ENCODE measurements around the gene SIAE.
"Not testable (repeated sequence)": the region's sequence is repeated elsewhere in the genome, so short reads cannot be mapped to it uniquely, and the experiment has no call there.

Gene SIAE

GRCh38 chr11:124622531-124623451, 50.7 kb downstream of the SIAE start, which contains the start of gene TBRG1:
TBRG1 (plus strand) TSS chr11:124622864; CDS start chr11:124623084, 220 bp downstream.
- peak; percentile 71 for DNase-seq

GRCh38 chr11:124618863-124619262, 54.7 kb downstream of the SIAE start:
- no peak for DNase-seq

- no peak for DNase-seq
Measured at GRCh38 chr11:124612567-124613246, 60.8 kb downstream of the SIAE start.

- no peak for DNase-seq
Measured at GRCh38 chr11:124612045-124612444, 61.5 kb downstream of the SIAE start.

GRCh38 chr11:124611064-124611463, 62.5 kb downstream of the SIAE start, which contains the start of gene PANX3:
PANX3 (plus strand) TSS chr11:124611428; CDS start chr11:124611557, 129 bp downstream.
- no peak for DNase-seq

GRCh38 chr11:124610295-124610694, 63.2 kb downstream of the SIAE start:
- DNase-seq = no peak

- no peak for DNase-seq
Measured at GRCh38 chr11:124608147-124608546, 65.4 kb downstream of the SIAE start.

- no peak for DNase-seq
Measured at GRCh38 chr11:124605719-124606118, 67.8 kb downstream of the SIAE start.

- DNase-seq = not testable (repeated sequence)
Measured at GRCh38 chr11:124602723-124603122, 70.8 kb downstream of the SIAE start.

GRCh38 chr11:124602193-124602592, 71.3 kb downstream of the SIAE start:
- no peak for DNase-seq

GRCh38 chr11:124600621-124601320, 72.8 kb downstream of the SIAE start:
- DNase-seq = no peak

GRCh38 chr11:124597626-124598025, 75.9 kb downstream of the SIAE start:
- DNase-seq = no peak

- DNase-seq = no peak
Measured at GRCh38 chr11:124595302-124595701, 78.2 kb downstream of the SIAE start.

- no peak for DNase-seq
Measured at GRCh38 chr11:124592627-124593026, 80.9 kb downstream of the SIAE start.

- DNase-seq = no peak
Measured at GRCh38 chr11:124591430-124591829, 82.1 kb downstream of the SIAE start.

- no peak for DNase-seq
Measured at GRCh38 chr11:124586238-124586860, 87.2 kb downstream of the SIAE start.

- no peak for DNase-seq
Measured at GRCh38 chr11:124584681-124585372, 88.7 kb downstream of the SIAE start.

GRCh38 chr11:124583781-124584180, 89.8 kb downstream of the SIAE start:
- DNase-seq = no peak
